Activated T-helper 1 cell treated with anti-CD3 and anti-CD28 coated beads, Interleukin-2, amount 50 U/mL, for 16 hours (primary cell): ENCODE results near the gene SHC3.

Experiments
- DNase-seq, 2 donors: peaks; one replicate each; pipeline ENCODE4 v3.0.0-alpha.2; 2020; ENCODE audit warnings: low read depth in 1 of 2, low spot score in 1 of 2

SHC3 gene

DNA sequence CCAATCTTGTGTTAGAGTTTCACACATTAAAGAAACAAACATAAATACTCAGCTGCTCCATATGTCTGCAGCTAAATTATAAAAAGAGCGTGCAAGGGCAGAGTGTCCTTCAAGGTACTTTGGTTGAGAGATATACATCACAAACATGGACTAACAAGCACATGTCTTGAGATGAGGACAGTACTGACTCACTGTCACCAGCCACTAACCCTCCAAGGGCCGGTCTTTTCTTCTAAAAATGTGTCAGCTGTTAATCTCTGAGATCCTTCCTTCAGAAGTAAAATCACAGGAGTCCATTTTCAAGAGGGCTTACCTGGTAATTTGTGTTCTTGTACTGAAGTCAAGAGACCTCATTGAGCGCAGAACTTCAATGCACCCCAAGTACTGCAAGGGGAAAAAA is 66.4 kb downstream of the SHC3 start:
- no peak for DNase-seq

DNA sequence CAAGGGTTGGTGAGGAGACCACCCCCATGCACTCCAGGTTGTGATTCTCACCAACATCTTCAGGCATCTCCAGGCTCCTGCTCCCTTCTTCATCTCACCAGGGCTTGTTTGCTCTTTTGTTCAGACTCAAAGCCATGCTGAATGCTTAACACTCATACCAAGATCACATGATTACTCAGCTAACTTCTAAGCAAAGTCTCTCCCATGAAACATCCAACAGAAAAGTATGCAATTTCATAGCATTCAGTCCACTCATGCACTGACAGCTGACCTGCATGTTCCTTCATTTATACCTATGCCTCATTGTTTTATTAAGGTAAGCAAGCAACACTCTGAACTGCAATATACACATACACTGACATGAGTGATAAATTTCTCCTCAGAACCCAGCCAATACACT is 69.0 kb downstream of the SHC3 start:
- DNase-seq = no peak

DNA sequence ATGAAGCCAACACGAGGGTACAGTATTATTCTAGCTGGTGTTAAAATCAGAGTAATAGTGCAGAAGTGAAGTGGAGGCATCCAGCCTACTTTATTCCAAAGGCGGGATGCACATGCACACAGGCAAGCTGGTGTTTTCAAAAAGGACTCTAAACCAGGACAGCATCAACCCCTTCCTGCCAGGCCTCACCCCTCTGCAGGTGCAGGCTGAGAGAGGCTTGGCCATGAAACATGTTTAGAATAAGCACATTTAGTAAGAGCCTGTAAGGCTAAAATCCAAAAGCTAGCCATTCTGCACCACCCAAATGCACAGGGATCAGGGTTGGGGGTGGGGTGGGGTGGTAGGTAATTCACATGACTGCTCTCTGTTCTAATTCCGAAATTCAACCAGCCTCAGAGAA is 71.2 kb downstream of the SHC3 start:
- no peak for DNase-seq

DNA sequence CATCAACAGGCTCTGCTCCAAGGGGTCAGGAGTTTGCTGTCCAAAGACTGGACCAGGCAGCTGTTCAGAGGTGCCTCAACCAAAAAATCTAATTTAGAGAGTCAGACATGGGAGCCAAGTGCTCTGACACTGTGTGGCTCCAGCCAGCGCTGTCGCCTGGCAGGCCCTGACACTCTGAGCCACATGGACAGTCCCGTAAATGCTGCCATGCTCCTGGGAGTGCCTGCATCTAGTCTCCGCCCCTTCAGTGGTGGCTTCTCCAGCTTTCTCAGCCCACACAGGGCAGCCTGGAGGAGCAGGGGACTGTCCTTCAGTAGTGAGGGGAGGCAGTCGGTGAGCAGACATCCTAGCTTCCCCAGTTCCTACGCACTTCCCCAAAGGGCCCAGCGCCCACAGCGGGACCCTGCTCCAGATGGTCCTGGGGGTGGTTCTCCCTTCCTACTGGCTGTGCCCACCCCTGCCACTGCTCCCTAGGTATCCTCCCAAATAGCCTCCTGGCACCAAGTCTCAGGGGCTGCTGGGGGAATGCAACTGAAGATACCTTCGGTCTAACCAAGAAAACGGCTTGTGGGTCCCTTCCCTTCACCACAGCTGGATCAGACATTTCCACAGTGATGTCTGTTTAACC is 72.3 kb downstream of the SHC3 start:
- DNase-seq = no peak

DNA sequence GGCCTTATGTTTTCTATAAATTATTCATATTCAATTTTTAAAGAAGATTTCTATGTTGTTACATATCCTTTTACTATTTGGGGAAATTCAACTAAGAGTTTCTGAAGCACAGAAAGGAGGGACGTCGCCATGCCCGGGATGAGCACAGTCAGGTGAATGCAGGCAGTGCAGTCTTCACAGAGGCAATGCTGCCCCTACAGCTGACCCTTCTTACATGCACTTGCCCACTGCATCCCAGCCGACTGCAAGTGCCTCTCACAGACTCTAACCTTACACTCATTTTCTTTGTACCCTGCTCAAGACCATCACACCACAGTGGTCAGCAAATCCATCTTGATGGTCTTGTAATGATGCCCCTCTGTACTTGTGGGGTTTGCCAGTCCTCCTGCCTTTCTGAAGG is 73.8 kb downstream of the SHC3 start:
- no peak for DNase-seq

DNA sequence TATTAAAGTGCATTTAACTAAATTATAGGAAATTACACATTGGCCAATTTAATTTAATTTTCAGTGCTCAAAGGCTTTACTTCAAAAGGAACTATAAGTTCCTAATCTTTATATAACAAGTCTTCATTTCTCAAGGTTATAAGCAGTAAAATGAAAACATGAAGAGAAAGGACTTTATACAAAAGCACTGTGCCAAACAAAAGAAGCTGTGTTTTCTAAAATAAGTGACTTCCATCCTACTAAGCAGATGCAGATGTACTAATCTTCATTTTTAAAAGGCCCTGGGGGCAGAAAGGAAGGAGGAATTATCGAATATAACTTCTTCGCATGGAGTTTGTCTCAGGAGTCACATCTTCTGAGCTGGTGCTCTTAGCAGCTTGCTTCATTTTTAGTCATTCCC is 81.4 kb downstream of the SHC3 start:
- no peak for DNase-seq

DNA sequence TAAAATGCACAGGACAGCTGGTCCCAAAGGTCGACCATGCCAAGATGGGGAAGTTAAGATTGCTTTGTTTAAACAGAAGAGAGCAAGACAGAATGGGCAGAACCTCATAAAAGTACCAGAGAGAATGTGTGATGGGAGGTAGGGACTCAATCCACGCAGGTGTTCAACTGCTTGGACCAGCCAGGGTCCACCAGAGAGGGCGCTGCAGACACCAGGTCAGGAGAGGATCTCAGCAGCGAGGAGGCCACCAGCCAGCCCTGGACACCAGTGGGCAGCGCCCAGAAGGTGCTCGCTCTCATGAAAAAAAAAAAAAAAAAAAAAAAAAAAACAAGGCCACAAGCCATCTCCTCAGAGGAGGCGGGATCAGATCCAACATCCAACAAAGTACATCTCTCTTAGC is 81.8 kb downstream of the SHC3 start:
- DNase-seq = no peak

DNA sequence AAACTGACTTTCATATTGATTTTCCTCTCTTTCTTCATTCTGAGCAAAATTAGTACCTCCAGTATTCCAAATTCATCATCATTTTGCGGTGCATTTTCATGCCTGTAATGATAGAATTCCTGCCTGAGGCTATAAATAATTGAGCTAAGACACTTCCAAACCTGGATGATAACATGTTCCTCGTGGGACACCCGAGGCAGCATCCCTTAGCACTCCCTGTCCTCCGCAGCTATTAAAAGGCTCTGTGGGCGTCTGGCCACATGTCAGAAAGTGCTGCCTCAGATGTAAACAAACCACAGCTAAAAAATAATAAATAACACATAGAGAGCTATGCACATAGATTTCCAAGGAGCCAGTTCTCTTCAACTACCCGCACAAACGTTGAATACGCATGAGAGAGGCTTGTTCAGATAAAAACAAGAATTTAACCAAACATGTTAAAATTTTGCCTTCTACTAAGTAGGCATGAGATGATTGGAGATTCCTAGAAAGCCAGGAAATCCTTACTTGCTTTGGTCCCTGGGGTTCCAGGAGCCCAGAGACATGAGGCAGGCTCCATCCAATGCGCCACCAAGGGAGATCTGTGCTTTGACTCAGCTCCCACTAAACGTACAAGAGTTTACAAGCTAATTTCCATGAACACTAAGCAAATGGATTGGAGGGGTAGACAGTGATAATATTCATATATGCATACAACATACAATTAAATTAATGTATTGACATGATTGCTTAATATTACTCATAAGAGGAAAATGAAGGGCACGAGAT is 82.7 kb downstream of the SHC3 start:
- DNase-seq = no peak

DNA sequence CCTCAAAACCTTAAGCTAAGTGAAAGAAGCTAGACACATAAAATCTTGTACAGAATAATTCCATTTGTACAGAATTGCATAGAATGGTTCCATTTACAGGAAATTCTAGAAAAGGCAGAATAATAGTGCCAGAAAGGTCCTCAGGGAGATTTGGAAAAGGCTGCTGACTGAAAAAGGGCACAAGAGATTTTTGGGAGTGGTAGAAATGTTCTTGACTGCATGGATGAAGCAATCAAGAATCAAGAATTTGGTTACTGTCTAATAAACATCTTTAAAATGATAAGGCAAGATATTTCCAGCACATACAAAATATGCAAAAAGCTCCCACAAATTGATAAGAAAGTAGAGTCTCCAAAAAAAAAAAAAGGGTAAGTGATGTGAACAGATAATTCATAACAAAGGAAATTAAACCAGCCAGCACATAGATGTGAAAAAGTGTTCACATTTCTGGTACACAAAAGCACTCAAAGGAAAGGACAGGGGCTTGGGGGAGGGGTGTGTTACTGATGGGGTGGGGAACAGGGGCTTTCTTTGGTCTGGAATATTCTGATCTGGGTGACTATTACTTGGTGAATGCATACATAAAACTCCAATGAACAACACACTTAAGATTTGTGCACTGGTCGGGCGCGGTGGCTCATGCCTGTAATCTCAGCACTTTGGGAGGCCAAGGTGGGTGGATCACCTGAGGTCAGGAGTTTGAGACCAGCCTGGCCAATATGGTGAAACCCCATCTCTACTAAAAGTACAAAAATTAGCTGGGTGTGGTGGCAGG is 85.2 kb downstream of the SHC3 start:
- no peak for DNase-seq

DNA sequence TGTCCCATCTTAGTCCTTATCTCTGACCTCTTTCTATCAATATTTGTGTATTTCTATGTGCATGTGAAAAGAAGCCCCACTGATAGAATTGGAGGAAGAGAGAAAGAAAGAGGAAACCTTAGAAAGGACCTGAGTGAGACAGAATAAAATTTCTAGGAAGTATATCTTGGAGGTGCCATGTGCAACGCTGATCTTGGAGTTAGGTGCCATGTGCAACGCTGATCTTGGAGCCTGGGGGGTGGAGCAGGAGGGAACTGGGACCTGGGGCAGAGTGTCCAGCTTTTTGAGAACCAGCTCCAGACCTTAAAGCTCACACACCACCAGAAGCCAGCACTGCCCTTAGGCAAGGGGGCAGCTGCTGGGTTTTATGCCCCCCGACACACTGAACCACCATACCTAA is 89.4 kb downstream of the SHC3 start:
- DNase-seq = no peak

DNA sequence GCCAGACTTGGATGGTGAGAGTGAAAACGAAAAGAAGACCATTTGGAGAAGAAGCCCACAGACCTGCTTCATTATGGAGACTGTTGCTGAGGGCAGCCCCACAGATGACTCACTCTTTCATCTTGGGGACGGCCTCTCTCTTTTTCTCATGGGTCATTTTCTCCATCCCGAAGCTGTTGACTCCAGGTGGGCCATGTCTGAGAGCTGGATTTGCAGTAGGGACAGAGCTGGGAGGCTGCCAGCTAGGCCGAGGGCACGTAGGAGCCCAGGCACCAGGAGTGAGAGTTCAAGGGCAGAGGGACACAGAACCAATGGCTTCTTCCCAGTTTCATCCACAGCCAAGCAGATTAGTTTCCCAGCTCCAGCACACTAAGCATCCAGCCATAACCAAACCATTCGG is 95.0 kb downstream of the SHC3 start:
- DNase-seq = no peak

DNA sequence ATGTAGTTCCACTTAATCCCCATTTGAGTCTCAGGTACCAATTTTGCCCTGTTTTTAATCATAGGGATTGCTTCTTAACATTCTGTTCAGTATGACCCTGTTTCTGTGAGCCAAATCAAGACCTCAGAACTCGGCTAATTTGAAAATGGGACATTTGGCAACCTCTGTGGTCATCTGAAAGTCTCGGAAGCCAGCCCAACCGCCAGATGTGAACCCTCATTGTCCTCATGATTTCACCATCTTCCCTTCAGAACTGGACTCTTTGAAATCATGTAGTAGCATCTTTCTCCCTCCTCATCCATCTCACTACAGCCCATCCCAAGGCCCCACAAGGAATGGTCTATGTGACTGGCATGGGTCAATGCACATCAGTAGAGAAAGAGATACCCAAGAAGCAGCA is 98.4 kb downstream of the SHC3 start:
- DNase-seq = no peak

DNA sequence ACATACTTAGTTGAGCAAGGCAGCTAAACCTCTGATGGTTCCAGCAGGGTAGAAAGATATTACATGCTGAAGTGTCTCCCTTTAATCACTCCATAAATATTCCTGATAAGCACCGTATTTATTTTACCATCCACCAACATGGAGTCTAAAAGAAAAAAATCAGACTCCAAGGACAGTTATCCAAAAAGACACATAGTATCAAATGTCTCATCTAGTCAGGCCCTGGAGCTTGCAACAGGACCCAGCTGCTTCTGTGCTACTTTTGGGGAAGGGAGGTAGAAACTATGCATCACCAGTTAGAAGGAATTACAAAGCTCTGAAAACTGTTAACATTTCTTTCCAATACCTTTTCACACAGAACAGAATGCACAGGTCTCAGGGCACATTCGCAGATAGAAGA is 99.2 kb downstream of the SHC3 start:
- no peak for DNase-seq

DNA sequence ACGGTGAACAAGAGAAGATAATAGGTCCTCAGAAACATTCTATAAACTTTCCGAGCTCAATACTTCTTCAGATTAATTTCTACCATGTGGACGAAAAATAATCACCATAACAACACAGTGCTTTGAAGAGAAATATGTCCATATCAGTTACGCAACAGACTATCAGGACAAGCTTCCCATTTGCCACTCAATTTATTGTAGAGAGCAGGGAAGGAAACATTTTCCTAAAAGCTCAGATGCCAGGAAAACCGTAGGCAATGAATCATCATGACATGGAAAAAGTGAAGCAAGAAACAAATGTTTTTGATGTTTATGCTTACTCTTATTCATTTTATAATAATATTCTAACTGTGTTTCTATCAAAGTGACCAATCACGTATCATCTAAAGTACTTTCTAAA is 99.8 kb downstream of the SHC3 start:
- DNase-seq = no peak

DNA sequence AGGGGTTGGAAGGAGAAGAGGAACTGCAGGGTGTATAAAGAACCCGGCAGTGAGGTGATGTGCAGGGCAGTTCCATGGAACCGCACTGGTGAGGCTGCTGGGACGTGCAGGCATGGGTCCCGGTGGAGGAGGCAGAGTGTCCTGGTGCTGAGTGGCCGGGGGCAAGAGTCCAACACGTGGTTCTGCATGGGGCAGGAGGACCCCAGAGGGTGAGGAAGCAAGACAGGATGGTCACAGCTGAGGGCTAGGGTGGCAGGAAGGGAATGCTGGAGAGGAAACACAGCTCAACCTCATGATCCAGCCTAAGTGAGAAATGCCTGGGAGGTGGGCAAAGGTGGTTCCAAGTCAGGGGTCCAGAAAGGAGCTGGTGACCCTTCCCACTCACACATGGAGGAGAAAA is 100.2 kb downstream of the SHC3 start:
- no peak for DNase-seq

DNA sequence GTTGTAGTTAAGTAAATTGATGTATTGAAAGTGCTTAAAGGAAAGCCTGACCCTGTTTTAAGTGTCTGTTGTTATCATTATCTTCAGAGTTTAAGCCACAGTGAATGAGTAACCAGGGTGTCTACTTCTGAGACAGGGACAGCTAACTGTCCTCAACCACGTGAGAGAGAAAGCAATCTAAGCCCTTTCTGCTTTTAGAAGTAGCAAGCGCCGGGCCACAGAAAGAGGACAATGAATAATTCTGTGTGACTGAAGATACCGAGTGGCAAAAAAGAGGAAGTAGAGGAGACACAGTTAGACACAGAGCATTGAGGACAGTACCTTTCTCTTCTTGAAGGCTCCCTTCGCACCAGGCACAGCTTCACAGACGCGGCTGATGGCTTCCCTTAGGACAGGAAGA is 101.1 kb downstream of the SHC3 start:
- no peak for DNase-seq

DNA sequence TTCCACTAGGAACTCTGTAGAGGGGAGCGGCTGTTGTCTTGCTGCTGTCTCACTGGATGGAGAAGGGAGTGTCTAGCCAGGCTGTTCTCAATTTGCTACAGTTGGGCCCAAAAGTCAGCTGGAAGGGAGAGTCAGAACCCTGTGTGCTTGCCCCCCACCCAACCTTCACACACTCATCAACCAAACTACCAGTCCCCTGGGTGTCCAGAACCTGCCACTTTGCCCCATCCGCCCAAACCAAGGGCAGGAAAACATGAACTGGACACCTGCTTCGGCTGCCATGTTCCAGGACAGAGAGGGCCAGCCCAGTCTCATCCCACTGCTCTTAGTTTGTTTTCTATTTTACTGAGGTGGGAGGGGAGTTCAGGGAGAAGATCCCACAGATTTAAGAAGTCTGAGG is 105.2 kb downstream of the SHC3 start:
- no peak for DNase-seq

DNA sequence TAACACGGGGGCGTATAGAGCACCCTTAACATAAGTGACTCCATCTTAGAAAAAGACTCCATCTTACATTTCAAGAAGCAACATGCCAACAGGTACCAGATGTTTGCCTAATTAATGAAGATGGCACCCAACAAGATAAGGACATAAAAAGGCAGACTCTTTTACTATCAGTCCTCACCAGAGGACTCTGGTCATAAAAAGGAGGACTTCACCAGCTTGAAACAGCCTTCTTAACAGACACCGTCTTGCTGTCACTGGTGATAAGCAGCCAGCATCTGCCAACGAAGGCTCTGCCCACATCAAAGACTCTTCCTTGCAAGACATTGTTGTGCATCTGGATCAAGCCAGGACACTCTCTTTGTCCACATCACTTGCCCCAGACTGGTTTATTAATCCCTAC is 107.0 kb downstream of the SHC3 start:
- no peak for DNase-seq

DNA sequence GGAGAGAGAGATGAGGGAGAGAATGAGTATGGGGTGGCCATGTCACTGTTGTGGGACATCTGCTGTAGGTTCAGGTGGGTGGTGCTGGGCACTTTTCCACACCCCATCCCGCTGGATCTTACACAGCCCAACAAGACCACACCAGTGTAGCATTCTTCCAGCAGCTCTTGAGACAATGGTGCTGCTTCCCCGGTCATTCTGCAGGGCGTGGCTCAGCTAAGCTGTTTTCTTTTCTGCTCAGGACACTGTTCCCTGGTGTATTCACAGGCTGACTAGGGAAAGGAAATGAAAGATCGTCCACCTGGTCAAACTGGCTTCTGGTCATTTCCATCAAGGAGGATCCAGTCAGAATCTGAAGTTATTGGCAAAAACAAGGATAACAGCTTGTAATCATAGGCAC is 111.8 kb downstream of the SHC3 start:
- no peak for DNase-seq

DNA sequence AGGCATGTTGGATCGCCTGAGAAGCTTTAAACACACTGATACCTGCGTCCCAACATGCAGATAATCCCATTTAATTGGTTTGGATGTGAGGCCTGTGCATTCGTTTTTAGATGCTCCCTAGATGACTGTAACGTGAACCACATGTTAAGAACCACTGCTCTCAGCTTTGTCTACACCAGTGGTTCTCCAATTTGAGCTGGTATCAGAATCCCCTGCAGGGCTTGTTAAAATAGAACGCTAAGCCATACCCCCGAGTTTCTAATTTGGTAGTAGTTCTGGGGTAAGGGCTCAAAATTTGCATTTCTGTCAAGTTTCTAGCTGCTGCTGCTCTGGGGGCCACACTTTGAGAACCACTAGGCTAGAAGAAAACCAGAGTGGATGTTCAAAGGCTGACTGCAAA is 112.7 kb downstream of the SHC3 start:
- no peak for DNase-seq

DNA sequence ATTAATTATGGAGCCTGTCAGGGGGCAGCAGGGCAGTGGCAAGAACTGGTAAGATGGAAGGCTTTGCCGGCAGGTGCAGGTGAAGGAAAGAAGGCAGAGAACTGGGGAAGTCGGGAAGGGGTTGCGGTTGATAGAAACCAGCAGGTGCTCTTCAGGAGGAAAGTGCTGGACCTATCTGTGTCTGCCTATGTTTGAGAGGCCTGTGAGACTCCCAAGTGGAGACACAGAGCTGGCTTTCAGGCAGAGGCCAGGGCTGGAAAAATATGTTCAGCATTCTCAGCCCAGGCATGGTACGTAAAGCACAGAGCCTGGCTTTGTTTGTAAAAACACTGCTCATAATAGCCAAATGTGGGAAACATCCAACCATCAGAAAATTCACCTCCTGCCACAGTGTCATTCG is 117.8 kb downstream of the SHC3 start:
- DNase-seq = no peak

DNA sequence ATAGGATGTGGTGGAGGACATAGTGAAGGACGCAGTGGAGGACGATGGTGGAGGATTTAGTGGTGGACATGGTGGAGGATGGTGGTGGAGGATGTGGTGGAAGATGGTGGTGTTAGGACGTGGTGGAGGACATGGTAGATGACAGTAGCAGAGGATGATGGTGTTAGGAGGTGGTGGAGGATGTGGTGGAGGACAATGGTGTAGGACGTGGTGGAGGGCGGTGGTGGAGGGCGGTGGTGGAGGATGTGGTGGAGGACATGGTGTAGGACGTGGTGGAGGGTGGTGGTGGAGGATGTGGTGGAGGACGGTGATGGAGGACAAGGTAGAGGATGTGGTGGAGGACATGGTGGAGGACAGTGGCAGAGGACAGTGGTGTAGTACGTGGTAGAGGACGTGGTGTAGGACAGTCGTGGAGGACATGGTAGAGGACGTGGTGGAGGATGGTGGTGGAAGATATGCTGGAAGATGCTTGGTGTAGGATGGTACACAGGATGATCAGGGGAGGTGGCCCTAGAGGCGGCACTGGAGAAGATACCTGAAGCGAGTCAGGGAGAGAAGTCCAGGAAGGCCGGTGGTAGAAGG is 118.6 kb downstream of the SHC3 start:
- no peak for DNase-seq
